CD14-positive monocyte (primary cell): ENCODE data around the gene HOXA13. TPM values are rescaled to one million over a fixed set of nuclear protein-coding genes. Genes with fewer than 3 reads are reported as not detected.

Experiments used
- DNase-seq, 3 donors: peaks; one replicate each; pipeline ENCODE4 v3.0.0-alpha.2; 2011 to 2022
- H2AFZ ChIP-seq: 2 replicates; pipeline ENCODE4 v1.6.0; 2012; ENCODE audit warnings: mild to moderate bottlenecking, low read depth, low read length, inconsistent platforms; ENCODE audit not compliant: insufficient read depth, poor library complexity, severe bottlenecking
- H3K27ac ChIP-seq, 2 donors: 1 replicate in 1 of 2; 2 replicates in 1 of 2; pipeline ENCODE4 v1.5.1; 2012 to 2013; ENCODE audit warnings: low read length in 2 of 2, control low read depth in 1 of 2, inconsistent platforms in 1 of 2, low read depth in 1 of 2, mild to moderate bottlenecking in 1 of 2
- H3K27me3 ChIP-seq, 2 donors: one replicate each; pipeline versions ENCODE4 v1.6.0 to v1.6.1; 2011 to 2013; ENCODE audit warnings: low read length in 2 of 2; ENCODE audit not compliant: control insufficient read depth in 2 of 2, insufficient read depth in 2 of 2
- H3K36me3 ChIP-seq, 2 donors: replicated peaks in 1 of 2; 1 replicate in 1 of 2; 2 replicates in 1 of 2; pipeline versions ENCODE4 v1.5.1 to v1.6.1; 2012 to 2013; ENCODE audit warnings: low read length in 2 of 2, control low read depth in 1 of 2, inconsistent platforms in 1 of 2, mild to moderate bottlenecking in 1 of 2; ENCODE audit not compliant: insufficient read depth in 2 of 2, control insufficient read depth in 1 of 2
- H3K4me1 ChIP-seq, 2 donors: 1 replicate in 1 of 2; 2 replicates in 1 of 2; pipeline versions ENCODE4 v1.5.1 to v1.6.1; 2012 to 2013; ENCODE audit warnings: low read length in 2 of 2, control low read depth in 1 of 2, inconsistent platforms in 1 of 2, mild to moderate bottlenecking in 1 of 2, moderate library complexity in 1 of 2; ENCODE audit not compliant: insufficient read depth in 2 of 2, control insufficient read depth in 1 of 2
- H3K4me2 ChIP-seq: replicated peaks from 2 replicates; pipeline ENCODE3; 2012; ENCODE audit warnings: low read length, moderate library complexity, mild to moderate bottlenecking; ENCODE audit not compliant: poor library complexity, severe bottlenecking; ENCODE audit errors: extremely low read depth
- H3K4me3 ChIP-seq, 3 experiments: fragments of 200-600 bp in 1 of 3; sonication (generic) in 1 of 3; replicated peaks in 1 of 3; 1 replicate in 2 of 3; 2 replicates in 1 of 3; pipeline ENCODE4 v1.5.1; 2011 to 2013; ENCODE audit warnings: low read length in 3 of 3, mild to moderate bottlenecking in 3 of 3, control low read depth in 2 of 3, low read depth in 2 of 3, inconsistent platforms in 1 of 3, moderate library complexity in 1 of 3
- H3K79me2 ChIP-seq: 2 replicates; pipeline ENCODE4 v1.6.0; 2012; ENCODE audit warnings: mild to moderate bottlenecking, control low read depth, inconsistent platforms, low read length, moderate library complexity; ENCODE audit not compliant: insufficient read depth
- H3K9ac ChIP-seq: 2 replicates; pipeline ENCODE4 v1.6.0; 2017; ENCODE audit warnings: low read length, mild to moderate bottlenecking; ENCODE audit not compliant: insufficient read depth, poor library complexity, severe bottlenecking
- H3K9me3 ChIP-seq, 2 donors: replicated peaks in 1 of 2; 1 replicate in 1 of 2; 2 replicates in 1 of 2; pipeline versions ENCODE4 v1.5.1 to v1.6.1; 2012 to 2013; ENCODE audit warnings: low read length in 2 of 2, control low read depth in 1 of 2; ENCODE audit not compliant: control insufficient read depth in 1 of 2, insufficient read depth in 1 of 2
- H4K20me1 ChIP-seq: 2 replicates; pipeline ENCODE4 v1.6.0; 2012; ENCODE audit warnings: mild to moderate bottlenecking, low read length, control low read depth, moderate library complexity; ENCODE audit not compliant: insufficient read depth
- H3K27ac Mint-ChIP-seq, 7 donors: one replicate each; pipeline ENCODE4 v1.8.0; 2020; ENCODE audit warnings: mild to moderate bottlenecking in 7 of 7, mixed read lengths in 7 of 7, moderate library complexity in 6 of 7, inconsistent platforms in 2 of 7
- H3K27me3 Mint-ChIP-seq, 3 donors: one replicate each; pipeline ENCODE4 v1.8.0; 2021 to 2022; ENCODE audit warnings: low read depth in 3 of 3, mild to moderate bottlenecking in 3 of 3, mixed read lengths in 3 of 3, moderate library complexity in 3 of 3, inconsistent platforms in 1 of 3
- H3K36me3 Mint-ChIP-seq, 2 donors: one replicate each; pipeline ENCODE4 v1.8.0; 2020; ENCODE audit warnings: mixed read lengths in 2 of 2, inconsistent platforms in 1 of 2, mild to moderate bottlenecking in 1 of 2
- H3K4me1 Mint-ChIP-seq: one replicate; pipeline ENCODE4 v1.8.0; 2020; ENCODE audit warnings: mild to moderate bottlenecking, mixed read lengths
- H3K4me3 Mint-ChIP-seq, 2 donors: one replicate each; pipeline ENCODE4 v1.8.0; 2020; ENCODE audit warnings: mild to moderate bottlenecking in 2 of 2, mixed read lengths in 2 of 2, moderate library complexity in 1 of 2
- H3K9me3 Mint-ChIP-seq, 7 donors: one replicate each; pipeline ENCODE4 v1.8.0; 2020 to 2022; ENCODE audit warnings: mixed read lengths in 7 of 7, mild to moderate bottlenecking in 6 of 7, moderate library complexity in 6 of 7, inconsistent platforms in 2 of 7
- CTCF ChIP-seq: fragments of 200-600 bp; IDR thresholded peaks from one replicate; pipeline ENCODE4 v1.8.0; 2022; ENCODE audit warnings: antibody characterized with exemption, mild to moderate bottlenecking
- WGBS: methylation state at CpG from one replicate; pipeline ENCODE4 v1.1.5; 2013; ENCODE audit warnings: missing lambda C conversion rate; ENCODE audit not compliant: insufficient coverage; 5-methylcytosine and 5-hydroxymethylcytosine counted together
- intact Hi-C, 2 donors: fragments of 100-400 bp; cut with micrococcal nuclease; formaldehyde crosslinking; loops; one replicate each; pipeline versions ENCODE4 v1.15.0 to v1.15.1; 2023
- polyA plus RNA-seq, 3 donors: library from polyadenylated mRNA; depleted of rRNA in 1 of 3; unstranded in 2 of 3; stranded (reverse) in 1 of 3; fragments of 300-500 nt in 2 of 3; fragments of >200 nt in 1 of 3; fragmentation: Illumina TruSeq in 2 of 3; gene quantifications; 1 replicate in 2 of 3; 2 replicates in 1 of 3; pipeline ENCODE4 v1.2.3, GENCODE V29; 2012 to 2021

Gene HOXA13
- polyA plus RNA-seq, 3 donors, result not detected

- peaks cover 21 to 38% of the 10 kb centered on the region in 2 donors for H3K4me1 ChIP-seq
- H3K4me1 Mint-ChIP-seq, result peaks cover 46% of the 10 kb centered on the region
- H3K27me3 ChIP-seq, result peaks cover 95 to 96% of the 10 kb centered on the region in 2 donors
- WGBS, result 46% methylated on average over 3 of the region's 7 CpGs
- peak overlapping the region in 1 of 2 donors; percentile 76 for H3K4me3 Mint-ChIP-seq
- peaks cover 5 to 8% of the 10 kb centered on the region in 2 donors for H3K36me3 Mint-ChIP-seq
- peaks cover 97 to 100% (median 98%) of the 10 kb centered on the region in 3 donors for H3K27me3 Mint-ChIP-seq
- H3K9me3 Mint-ChIP-seq, result peaks cover 0 to 38% (median 15%) of the 10 kb centered on the region in 7 donors
- H3K9ac ChIP-seq, result no peak overlapping the region
- TF ChIP-seq CTCF, result no peak
- H4K20me1 ChIP-seq, result no peaks in the 10 kb centered on the region
- H3K4me3 ChIP-seq, result no peak overlapping the region
- DNase-seq, result no peak
- H3K27ac Mint-ChIP-seq, result no peak overlapping the region
- intact Hi-C loops, result no loop called here
- no peaks in the 10 kb centered on the region for H3K36me3 ChIP-seq
- no peak overlapping the region for H2AFZ ChIP-seq
- H3K79me2 ChIP-seq, result no peaks in the 10 kb centered on the region
- peaks cover under 1 to 66% of the 10 kb centered on the region in 2 donors for H3K9me3 ChIP-seq
- no peak overlapping the region for H3K4me2 ChIP-seq
- no peak overlapping the region for H3K27ac ChIP-seq
Measured at GRCh38 chr7:27247000-27247399, 47.1 kb upstream of the HOXA13 start.

GRCh38 chr7:27245798-27246691 is 46.2 kb upstream of the HOXA13 start:
- Mint-ChIP-seq H3K27ac (no peak overlapping the region), H3K27me3 (peaks cover 97 to 100% (median 98%) of the 10 kb centered on the region in 3 donors), H3K4me3 (peak overlapping the region; percentile 50 to 87), H3K4me1 (peaks cover 40% of the 10 kb centered on the region), H3K36me3 (peaks cover 5 to 7% of the 10 kb centered on the region in 2 donors), H3K9me3 (peaks cover 0 to 39% (median 14%) of the 10 kb centered on the region in 7 donors)
- Histone ChIP-seq H3K4me1 (peaks cover 14 to 29% of the 10 kb centered on the region in 2 donors), H3K36me3 (no peaks in the 10 kb centered on the region), H3K9me3 (peaks cover 0 to 73% of the 10 kb centered on the region in 2 donors), H3K79me2 (no peaks in the 10 kb centered on the region), H3K9ac (no peak overlapping the region), H3K27ac (no peak overlapping the region), H4K20me1 (no peaks in the 10 kb centered on the region), H2AFZ (no peak overlapping the region), H3K4me3 (no peak overlapping the region), H3K27me3 (peaks cover 95 to 97% of the 10 kb centered on the region in 2 donors), H3K4me2 (peak overlapping the region; percentile 33)
- WGBS, result 3% methylated on average over 89 of the region's 90 CpGs
- no peak for TF ChIP-seq CTCF
- intact Hi-C loops, result no loop called here
- no peak for DNase-seq
